COLO668 (cell line): ENCODE measurements around the gene ICE2.
"Not testable (repeated sequence)": the region's sequence is repeated elsewhere in the genome, so short reads cannot be mapped to it uniquely, and the experiment has no call there.

Experiments
- DNase-seq: peaks from one replicate; lab custom pipeline; 2025; ENCODE audit not compliant: unreplicated experiment; lab: John Stamatoyannopoulos, UW

Gene ICE2

GRCh38 chr15:60411774-60412425 is 67.0 kb downstream of the ICE2 start:
- DNase-seq = no peak

- not testable (repeated sequence) for DNase-seq
Measured at GRCh38 chr15:60410350-60410749, 68.6 kb downstream of the ICE2 start.

DNA sequence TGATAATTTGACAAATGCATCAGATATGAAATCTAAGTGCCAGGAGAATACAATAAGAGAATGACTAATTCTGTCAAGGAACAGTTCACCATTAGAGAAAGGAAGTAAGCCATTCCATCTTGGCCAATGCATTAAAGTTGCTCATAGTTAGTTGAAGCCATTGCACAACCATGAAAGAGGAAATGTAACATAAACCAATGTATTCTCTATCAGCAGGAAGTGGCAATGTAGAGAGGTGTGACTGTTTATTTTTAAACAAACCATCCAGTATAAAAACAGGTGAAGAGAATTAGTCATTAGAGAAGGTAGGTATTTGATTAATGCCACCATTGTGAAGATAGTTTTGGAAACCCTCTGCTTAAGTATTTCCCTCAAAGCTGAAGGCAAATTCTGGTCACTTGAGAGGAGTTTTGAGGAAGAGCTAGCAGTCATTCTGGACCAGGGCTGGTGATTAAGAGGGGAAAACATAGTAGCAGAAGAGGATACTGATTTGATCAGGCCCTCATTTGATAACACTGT is 70.4 kb downstream of the ICE2 start:
- no peak for DNase-seq

DNA sequence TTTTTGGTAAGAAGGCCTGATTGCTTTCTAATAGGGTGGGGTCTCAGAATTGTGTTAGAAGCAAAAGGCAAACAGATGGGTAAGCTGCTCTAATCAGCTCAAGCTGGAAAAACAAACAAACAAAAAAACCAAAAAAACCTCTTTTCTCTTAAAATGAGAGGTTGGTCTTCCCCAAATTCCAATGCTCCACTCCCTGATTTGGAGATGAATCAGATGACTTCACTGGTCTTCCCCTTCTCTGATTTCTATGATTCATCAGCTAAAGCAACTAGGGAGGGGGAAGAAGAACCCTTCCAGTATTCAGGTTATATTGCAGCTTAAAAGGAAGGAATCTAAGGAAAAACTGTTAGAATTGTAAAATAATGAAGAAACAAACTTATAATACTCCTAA is 71.5 kb downstream of the ICE2 start:
- no peak for DNase-seq

DNA sequence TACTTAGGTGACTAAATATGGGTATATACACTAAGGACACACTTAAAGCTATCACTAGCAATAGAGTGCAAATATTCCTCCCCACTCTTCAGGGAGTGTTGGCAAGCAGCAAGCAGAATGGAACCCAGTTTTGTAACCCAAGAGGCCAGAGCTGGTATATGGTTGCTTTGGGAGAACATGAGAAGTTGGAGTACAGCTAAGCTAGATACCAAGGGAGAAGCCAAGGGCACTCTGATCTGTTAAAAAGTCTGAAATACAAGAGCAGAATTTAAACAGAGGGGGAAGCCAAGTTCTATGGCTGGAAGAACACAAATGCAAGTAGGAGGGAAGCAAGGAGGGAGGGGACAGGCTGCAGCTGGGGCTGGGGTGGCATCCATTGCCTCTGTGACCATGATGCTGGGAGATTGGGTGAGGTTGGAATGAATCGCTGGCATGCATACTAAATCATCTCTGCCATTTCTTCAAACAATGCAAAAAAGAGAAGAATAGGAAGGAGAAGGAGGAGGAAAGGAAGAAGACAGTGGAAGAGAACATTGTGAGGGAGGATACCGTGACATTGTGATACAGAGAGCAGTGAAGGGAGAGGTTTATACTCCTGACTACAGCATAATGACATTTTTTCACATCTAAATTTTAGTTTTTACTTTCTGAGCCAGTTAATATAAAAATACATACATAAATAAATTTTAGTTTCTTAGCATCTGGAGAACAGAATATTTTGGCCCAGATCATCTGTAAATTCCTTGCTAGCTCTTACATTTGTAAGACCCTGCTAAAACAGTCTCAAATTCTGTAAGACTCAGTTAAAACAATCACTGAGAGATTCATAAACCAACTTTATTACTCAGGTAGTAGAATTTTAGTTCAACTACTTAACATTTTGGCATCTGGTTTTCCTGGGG is 72.2 kb downstream of the ICE2 start:
- no peak for DNase-seq

DNA sequence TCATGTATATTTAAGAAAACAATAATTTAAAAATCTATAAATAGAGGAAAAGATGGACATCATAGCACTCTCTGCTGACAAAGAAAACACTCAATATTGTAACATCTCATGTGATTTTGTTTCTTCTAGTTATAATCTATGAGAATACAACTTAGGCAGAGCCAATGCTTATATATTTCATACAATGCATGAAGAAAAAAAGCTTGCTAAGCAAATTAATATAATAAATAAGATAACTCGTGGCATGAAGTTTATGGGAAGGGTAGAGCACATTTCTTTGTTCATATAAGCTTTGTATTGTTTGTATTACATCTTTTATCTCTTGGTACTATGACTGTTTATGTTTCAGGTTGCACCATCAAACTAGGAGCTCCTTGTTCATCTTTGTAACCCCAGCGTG is 73.5 kb downstream of the ICE2 start:
- DNase-seq = no peak

DNA sequence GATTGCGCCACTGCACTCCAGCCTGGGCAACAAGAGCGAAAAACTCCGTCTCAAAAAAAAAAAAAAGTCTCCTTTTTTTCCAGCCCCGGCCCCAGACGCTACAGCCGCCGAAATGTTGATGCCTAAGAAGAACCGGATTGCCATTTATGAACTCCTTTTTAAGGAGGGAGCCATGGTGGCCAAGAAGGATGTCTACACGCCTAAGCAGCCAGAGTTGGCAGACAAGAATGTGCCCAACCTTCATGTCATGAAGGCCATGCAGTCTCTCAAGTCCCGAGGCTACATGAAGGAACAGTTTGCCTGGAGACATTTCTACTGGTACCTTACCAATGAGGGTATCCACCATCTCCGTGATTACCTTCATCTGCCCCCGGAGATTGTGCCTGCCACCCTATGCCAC is 74.6 kb downstream of the ICE2 start:
- DNase-seq = not testable (repeated sequence)

- DNase-seq = no peak
Measured at GRCh38 chr15:60400944-60401343, 78.0 kb downstream of the ICE2 start.

DNA sequence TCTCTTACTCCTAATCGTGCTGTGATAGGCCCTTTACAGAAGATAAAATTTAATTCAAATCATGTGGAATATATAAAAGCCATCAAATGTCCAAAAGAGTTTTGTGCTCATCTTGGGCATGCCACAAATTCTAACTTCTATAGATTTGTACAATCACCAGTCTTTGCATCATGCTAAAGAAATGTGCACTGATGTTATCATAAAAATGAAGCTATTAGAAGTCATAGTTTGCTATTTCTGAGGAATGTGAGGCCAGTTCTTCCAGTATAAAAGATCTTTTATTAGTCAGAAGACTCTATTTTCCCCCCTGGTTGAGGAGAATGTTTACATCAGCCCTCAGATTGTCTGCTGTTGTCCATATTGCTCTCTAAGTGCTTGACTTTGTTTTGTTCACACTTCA is 79.0 kb downstream of the ICE2 start:
- no peak for DNase-seq

GRCh38 chr15:60399246-60399915 is 79.6 kb downstream of the ICE2 start:
- DNase-seq = no peak

DNA sequence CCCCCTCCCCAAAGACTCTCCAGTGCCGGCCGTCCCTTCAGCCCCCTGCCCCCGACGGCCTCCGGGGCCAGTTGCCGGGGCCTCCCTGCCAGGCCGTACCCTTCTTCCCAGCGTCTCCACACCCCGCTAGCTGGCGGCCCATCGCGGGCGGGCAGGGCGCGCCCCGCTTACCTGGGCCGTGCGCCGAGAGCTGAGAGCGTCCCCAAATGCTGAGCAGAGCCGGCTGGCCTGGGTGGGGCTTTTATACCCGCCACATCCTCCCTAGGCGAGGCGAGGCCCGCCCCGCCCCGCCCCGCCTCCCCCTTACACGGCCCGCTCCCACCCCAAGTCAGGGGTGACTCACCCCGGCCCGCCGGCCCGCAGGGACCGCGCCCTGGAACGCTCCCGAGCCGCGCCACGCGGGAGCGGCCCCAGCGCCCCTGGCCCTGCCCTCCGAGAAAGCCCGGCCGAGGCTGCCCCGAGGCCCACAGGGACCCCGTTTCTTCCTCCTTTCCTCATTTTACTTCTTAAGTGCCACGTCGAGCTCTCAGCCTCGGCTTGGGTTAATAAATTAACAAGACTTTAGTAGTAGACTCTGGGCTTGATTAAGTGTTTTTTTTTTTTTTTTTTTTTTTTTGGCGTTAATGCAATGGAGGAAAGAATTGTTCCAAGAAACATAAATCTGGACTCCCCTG is 81.0 kb downstream of the ICE2 start, which contains the start of gene ANXA2:
TSS of gene ANXA2 (minus strand) at position 215 of the 674 bp plus-strand sequence. CDS start 11,911 bp downstream, outside the sequence.
- peak; percentile 83 for DNase-seq

DNA sequence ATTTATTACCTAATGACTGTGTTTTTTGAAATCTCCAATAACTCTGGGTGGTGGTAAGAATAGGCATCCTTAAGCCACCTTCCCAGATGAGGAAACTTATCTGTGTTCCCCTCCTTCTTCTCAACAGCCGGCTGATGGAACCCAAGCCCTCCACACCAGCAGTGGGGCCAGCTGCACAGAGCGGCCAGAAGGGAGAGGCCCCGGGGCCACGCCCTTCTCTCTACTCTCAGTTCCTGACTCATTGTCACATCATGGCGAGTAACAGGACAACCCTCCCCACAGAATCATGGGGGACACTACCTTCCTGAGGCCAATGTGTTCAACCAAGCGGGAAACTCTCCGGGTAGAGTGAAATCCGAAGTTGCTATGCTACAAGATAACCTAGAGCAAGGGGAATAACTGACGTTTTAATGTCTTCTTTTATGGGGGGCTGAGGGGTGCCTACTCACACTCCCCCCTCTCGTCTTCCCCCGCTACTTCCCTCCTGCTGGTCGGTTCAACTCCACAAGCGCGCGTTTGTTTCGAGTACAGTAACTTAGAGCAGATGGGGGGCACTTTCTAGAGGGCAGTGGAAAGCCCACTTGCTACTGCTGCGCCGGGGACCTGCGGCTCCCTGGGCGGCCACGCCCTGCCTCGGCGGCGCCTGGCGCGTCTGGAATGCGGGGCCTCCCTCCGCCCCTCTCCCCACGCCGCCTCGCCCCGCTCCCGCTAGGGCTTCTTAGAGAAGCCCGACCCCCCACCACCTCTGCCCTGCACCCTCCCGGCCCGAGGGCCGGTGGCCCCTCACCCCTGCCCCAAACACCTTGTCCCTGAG is 81.8 kb downstream of the ICE2 start:
- DNase-seq = peak; percentile 70

DNA sequence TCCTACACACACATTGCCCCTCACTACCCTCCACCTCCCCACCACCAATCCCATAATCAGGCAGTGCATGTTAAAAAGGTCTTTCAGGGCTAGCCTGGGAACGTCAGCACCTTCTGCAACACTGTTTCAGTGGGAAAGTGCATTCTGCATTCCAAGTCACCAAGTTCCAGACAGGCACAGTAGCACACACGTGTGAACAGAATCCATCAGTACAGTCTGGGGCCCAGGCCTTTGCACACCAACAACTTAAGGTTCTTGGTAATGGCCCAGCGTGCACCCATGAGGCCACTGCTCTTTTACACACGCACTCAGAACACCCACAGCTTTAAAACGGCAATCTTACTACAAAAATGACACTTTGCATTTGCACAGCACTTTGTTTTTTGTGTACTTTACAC is 82.4 kb downstream of the ICE2 start:
- DNase-seq = no peak

- no peak for DNase-seq
Measured at GRCh38 chr15:60396100-60396499, 82.8 kb downstream of the ICE2 start.

- no peak for DNase-seq
Measured at GRCh38 chr15:60395276-60396011, 83.5 kb downstream of the ICE2 start.

GRCh38 chr15:60394689-60395097 is 84.2 kb downstream of the ICE2 start:
- no peak for DNase-seq

DNA sequence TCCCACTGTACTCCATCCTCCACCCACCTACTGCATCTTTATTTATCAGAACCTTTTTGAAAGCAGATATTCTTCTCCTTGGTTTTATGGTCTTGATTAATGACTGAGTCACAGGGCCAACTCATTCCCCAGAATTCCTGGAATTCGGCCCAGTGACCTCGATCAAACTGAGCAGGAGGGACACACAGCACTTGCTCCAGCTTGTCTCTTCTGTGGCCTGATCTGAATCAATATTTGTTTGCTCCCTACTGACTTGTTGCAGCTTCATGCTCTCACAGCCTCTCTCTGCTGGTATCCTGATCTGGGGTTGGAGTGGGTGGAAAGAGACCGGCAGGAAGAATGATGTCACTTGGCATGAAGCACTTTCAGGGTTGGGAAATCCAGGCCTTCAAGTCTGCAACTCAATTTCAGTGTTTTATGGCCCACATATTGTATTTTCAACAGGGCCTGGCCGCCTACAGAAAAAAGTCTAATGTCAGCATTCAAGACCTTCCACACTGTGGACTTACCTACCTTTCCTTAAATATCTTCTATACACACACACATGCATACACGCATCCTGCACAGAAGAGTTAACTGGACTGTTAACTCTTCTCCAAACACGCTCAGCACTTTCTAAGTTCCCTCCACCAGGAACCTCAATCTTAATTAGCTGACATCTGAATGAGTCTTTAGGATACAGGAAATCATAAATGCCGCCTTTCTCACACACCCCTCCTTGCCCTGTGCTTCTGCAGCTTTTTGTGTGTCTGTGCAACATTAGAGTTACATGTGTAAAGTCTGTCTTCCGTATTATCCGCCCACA is 85.8 kb downstream of the ICE2 start:
- DNase-seq = peak; percentile 60

DNA sequence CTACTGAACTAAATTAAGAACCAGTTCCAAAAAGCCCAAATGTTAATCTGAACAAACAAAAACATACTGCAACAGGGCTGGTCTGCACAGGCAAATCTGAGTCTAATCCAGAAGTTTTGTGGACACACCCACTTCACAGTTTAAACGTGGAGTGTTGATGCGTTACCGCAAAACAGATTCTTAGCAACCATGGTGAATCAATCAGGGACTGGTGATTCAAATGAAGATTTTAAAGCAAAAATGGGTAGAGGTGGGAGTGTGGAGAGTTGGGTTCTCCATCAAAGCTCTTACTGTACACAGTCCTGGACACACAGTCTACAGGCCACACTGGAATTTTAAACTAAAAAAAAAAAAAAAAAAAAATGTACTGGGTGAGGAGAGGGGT is 86.3 kb downstream of the ICE2 start:
- DNase-seq = peak; percentile 30
